Measurements from ENCODE around the gene CABLES2.

CABLES2 gene

GRCh38 chr20:62358171-62359042 lies 48.7 kb downstream of the CABLES2 start:
- Histone ChIP-seq H2AFZ (ENCODE audit: low read length) (no peak overlapping the region), H3K9me3 (ENCODE audit: insufficient read depth, low read depth, low read length) (no peaks in the 10 kb centered on the region), H3K9ac (ENCODE audit: low read depth, low read length, poor library complexity, severe bottlenecking) (no peak overlapping the region), H3K27me3 (ENCODE audit: insufficient read depth, low read length, poor library complexity, severe bottlenecking) (no peaks in the 10 kb centered on the region), H3K4me2 (ENCODE audit: low read depth, low read length, poor library complexity, severe bottlenecking) (no peak overlapping the region), H3F3A (ENCODE audit: low read depth) (no peaks in the 10 kb centered on the region), H3K79me2 (ENCODE audit: insufficient read depth, low read length) (no peaks in the 10 kb centered on the region), H3K36me3 (ENCODE audit: insufficient read depth, low read length) (no peaks in the 10 kb centered on the region), H4K20me1 (ENCODE audit: insufficient read depth, low read length, poor library complexity, severe bottlenecking) (no peaks in the 10 kb centered on the region), H3K4me1 (ENCODE audit: insufficient read depth, low read length, poor library complexity, severe bottlenecking) (no peaks in the 10 kb centered on the region), H3K4me3 (ENCODE audit: low read length, poor library complexity, severe bottlenecking) (no peak overlapping the region), H3K9me2 (replicated peaks; ENCODE audit: low read depth, low read length) (no peaks in the 10 kb centered on the region)
- TF ChIP-seq CTCF (conservative IDR thresholded peaks at IDR 0.05; ENCODE audit: low read length): no peak
- TF ChIP-seq EZH2phosphoT487 (IDR thresholded peaks at IDR 0.05; ENCODE audit: borderline replicate concordance): no peak

DNA sequence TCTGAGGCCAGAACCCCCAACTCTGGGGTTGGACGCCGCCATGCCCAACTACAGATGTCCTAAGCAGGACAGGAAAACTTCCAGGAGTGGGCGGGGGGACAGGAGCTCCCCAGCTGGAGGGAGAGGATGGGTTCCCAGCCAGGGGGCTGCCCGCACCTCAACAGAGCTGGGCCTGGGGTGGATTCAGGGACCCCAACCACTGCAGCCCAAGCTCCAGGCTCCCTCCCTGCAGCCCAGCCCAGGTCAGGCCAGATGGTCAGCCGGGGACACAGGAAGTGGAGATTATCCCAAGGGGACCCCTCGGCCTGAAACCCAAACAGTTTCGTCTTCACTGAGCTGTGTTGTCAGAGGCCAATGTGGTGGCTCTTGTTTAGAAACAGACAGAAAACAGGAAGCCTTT lies 49.4 kb downstream of the CABLES2 start:
- Histone ChIP-seq H3K4me1 (ENCODE audit: insufficient read depth, low read length, poor library complexity, severe bottlenecking) (no peaks in the 10 kb centered on the region), H3K4me3 (ENCODE audit: low read length, poor library complexity, severe bottlenecking) (no peak overlapping the region), H3K36me3 (ENCODE audit: insufficient read depth, low read length) (no peaks in the 10 kb centered on the region), H3K9me3 (ENCODE audit: insufficient read depth, low read depth, low read length) (no peaks in the 10 kb centered on the region), H3K9ac (ENCODE audit: low read depth, low read length, poor library complexity, severe bottlenecking) (no peak overlapping the region), H3K4me2 (ENCODE audit: low read depth, low read length, poor library complexity, severe bottlenecking) (no peak overlapping the region), H2AFZ (ENCODE audit: low read length) (no peak overlapping the region), H4K20me1 (ENCODE audit: insufficient read depth, low read length, poor library complexity, severe bottlenecking) (no peaks in the 10 kb centered on the region), H3K79me2 (ENCODE audit: insufficient read depth, low read length) (no peaks in the 10 kb centered on the region), H3K27me3 (ENCODE audit: insufficient read depth, low read length, poor library complexity, severe bottlenecking) (no peaks in the 10 kb centered on the region), H3K9me2 (replicated peaks; ENCODE audit: low read depth, low read length) (no peaks in the 10 kb centered on the region), H3F3A (ENCODE audit: low read depth) (no peaks in the 10 kb centered on the region)
- no peak for TF ChIP-seq CTCF (conservative IDR thresholded peaks at IDR 0.05; ENCODE audit: low read length)
- no peak for TF ChIP-seq EZH2phosphoT487 (IDR thresholded peaks at IDR 0.05; ENCODE audit: borderline replicate concordance)

DNA sequence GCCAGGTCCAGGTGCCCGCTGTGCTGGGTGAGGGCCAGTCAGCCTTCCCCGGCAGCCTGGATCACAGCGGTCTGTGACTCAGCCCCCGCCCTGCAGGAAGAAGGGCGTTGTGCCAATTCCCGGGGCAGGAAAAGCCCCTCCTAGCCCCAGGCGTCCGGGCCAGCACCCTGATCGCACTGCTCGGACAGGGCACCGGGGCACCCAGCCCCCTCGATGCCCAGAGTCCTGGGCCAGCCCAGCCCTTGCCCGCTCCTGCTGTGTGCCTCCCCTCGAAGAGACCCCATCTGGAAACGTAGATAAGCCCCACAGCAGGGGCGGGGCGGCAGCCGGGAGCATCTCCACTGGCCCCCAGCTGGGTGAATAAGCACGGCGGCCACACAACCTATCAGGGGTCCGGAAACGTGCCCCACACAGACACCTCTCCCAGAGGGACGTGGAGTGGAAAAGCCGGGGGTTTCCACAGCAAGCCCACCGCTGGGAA lies 49.9 kb downstream of the CABLES2 start:
- no peaks in the 10 kb centered on the region for H3F3A ChIP-seq (ENCODE audit: low read depth)
- no peaks in the 10 kb centered on the region for H3K4me1 ChIP-seq (ENCODE audit: insufficient read depth, low read length, poor library complexity, severe bottlenecking)
- TF ChIP-seq CTCF (conservative IDR thresholded peaks at IDR 0.05; ENCODE audit: low read length) (no peak), EZH2phosphoT487 (IDR thresholded peaks at IDR 0.05; ENCODE audit: borderline replicate concordance) (no peak)
- H4K20me1 ChIP-seq (ENCODE audit: insufficient read depth, low read length, poor library complexity, severe bottlenecking): no peaks in the 10 kb centered on the region
- no peaks in the 10 kb centered on the region for H3K79me2 ChIP-seq (ENCODE audit: insufficient read depth, low read length)
- H3K4me2 ChIP-seq (ENCODE audit: low read depth, low read length, poor library complexity, severe bottlenecking): no peak overlapping the region
- H3K27me3 ChIP-seq (ENCODE audit: insufficient read depth, low read length, poor library complexity, severe bottlenecking): no peaks in the 10 kb centered on the region
- no peak overlapping the region for H3K4me3 ChIP-seq (ENCODE audit: low read length, poor library complexity, severe bottlenecking)
- H3K9ac ChIP-seq (ENCODE audit: low read depth, low read length, poor library complexity, severe bottlenecking): no peak overlapping the region
- H2AFZ ChIP-seq (ENCODE audit: low read length): no peak overlapping the region
- no peaks in the 10 kb centered on the region for H3K9me3 ChIP-seq (ENCODE audit: insufficient read depth, low read depth, low read length)
- no peaks in the 10 kb centered on the region for H3K36me3 ChIP-seq (ENCODE audit: insufficient read depth, low read length)
- H3K9me2 ChIP-seq (replicated peaks; ENCODE audit: low read depth, low read length): no peaks in the 10 kb centered on the region
